Left ventricle myocardium inferior (tissue), 1 donor: ENCODE data around the gene CEP128. TPM values are rescaled to one million over a fixed set of nuclear protein-coding genes. Genes with fewer than 3 reads are reported as not detected.

ENCODE experiments used
- DNase-seq: peaks from one replicate; pipeline ENCODE4 v3.0.0-alpha.2; 2020
- H3K27ac ChIP-seq: fragments of 200-600 bp; replicated peaks from 2 replicates; pipeline ENCODE4 v1.8.0; 2021
- H3K27me3 ChIP-seq: fragments of 200-600 bp; 2 replicates; pipeline ENCODE4 v1.8.0; 2021; ENCODE audit warnings: low read depth
- H3K36me3 ChIP-seq: fragments of 200-600 bp; 2 replicates; pipeline ENCODE4 v1.8.0; 2021
- H3K4me1 ChIP-seq: fragments of 200-600 bp; 2 replicates; pipeline ENCODE4 v1.8.0; 2021
- H3K4me3 ChIP-seq: fragments of 200-600 bp; 2 replicates; pipeline ENCODE4 v1.8.0; 2021; ENCODE audit warnings: mild to moderate bottlenecking, moderate library complexity
- H3K9me3 ChIP-seq: fragments of 200-600 bp; replicated peaks from 2 replicates; pipeline ENCODE4 v1.8.0; 2021
- intact Hi-C: fragments of 100-400 bp; cut with micrococcal nuclease; formaldehyde crosslinking; loops from one replicate; pipeline ENCODE4 v1.11.0; 2022
- total RNA-seq: library from RNA; stranded (reverse); fragmentation: NEBNext Ultra II Directional; extraction: Animal tissue kit (Norgen Biotek cat#: 25700); gene quantifications from one replicate; pipeline ENCODE4 v1.2.1, GENCODE V29; 2021
- TF ChIP-seq, protein P1 (sequence below): fragments of 200-600 bp; IDR thresholded peaks from 2 replicates; pipeline ENCODE4 v1.8.0; 2021; ENCODE audit warnings: antibody characterized with exemption, mild to moderate bottlenecking, borderline replicate concordance
- donor health status: DM: no; HTN: yes; CAD: no; lungs with severe emphysema.

The CEP128 gene
- total RNA-seq, 1 donor from 2014 or later = 2.3 TPM

DNA sequence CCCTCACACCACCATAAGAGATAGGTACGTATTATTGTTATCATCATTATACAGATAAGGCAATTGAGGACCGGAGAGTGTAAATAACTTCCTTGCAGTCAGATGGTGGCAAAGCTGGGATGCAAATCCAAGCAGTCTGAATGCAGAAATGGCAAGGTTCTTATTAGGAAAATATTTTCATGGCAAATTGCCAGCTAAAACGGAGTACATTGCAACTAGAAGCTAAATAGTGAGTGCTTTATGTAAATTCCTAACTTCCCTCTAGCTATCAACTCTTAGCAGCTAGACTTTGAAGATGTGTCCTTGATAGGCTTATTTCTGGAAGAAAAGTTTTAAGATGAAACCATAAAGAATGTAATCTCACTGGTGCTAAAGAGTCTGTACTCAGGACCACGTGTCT lies 406.4 kb downstream of the CEP128 start:
- Histone ChIP-seq H3K4me1 (no peaks in the 10 kb centered on the region), H3K36me3 (no peaks in the 10 kb centered on the region), H3K27me3 (no peaks in the 10 kb centered on the region), H3K27ac (no peak overlapping the region), H3K4me3 (no peak overlapping the region), H3K9me3 (peaks cover 12% of the 10 kb centered on the region)
- TF ChIP-seq, protein P1, sequence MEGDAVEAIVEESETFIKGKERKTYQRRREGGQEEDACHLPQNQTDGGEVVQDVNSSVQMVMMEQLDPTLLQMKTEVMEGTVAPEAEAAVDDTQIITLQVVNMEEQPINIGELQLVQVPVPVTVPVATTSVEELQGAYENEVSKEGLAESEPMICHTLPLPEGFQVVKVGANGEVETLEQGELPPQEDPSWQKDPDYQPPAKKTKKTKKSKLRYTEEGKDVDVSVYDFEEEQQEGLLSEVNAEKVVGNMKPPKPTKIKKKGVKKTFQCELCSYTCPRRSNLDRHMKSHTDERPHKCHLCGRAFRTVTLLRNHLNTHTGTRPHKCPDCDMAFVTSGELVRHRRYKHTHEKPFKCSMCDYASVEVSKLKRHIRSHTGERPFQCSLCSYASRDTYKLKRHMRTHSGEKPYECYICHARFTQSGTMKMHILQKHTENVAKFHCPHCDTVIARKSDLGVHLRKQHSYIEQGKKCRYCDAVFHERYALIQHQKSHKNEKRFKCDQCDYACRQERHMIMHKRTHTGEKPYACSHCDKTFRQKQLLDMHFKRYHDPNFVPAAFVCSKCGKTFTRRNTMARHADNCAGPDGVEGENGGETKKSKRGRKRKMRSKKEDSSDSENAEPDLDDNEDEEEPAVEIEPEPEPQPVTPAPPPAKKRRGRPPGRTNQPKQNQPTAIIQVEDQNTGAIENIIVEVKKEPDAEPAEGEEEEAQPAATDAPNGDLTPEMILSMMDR = no peak
- intact Hi-C loops = no loop called here
- no peak for DNase-seq

DNA sequence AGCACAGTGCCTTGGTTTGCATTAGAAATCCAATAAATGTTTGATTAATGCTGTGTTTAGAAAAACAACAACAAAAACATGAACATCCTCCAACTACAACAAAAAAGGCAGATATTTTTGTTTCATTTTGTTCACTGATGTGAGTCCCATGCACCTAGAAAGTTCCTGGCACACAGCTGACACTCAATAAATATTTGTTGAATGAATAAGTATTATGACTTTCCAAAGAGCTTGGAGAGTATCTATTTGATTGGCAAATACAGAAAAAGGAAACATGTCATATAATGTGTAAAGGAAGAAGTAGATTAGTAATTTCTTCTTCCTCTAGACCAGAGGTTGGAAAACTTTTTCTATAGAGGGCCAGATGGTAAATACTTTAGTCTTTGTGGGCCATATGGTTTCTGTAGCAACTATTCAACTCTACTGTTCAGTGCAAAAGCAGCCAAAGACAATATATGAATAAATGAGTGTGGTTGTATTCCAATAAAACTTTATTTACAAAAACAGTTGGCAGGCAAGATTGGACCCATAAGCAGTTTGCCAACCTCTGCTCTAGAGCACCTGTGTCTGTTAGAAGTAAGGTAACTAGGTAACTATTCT lies 417.9 kb downstream of the CEP128 start:
- DNase-seq = no peak
- Histone ChIP-seq H3K27ac (no peak overlapping the region), H3K36me3 (peaks cover 6% of the 10 kb centered on the region), H3K27me3 (no peaks in the 10 kb centered on the region), H3K4me3 (no peak overlapping the region), H3K9me3 (no peaks in the 10 kb centered on the region), H3K4me1 (no peaks in the 10 kb centered on the region)
- TF ChIP-seq, protein P1 = no peak
- intact Hi-C loops = no loop called here

DNA sequence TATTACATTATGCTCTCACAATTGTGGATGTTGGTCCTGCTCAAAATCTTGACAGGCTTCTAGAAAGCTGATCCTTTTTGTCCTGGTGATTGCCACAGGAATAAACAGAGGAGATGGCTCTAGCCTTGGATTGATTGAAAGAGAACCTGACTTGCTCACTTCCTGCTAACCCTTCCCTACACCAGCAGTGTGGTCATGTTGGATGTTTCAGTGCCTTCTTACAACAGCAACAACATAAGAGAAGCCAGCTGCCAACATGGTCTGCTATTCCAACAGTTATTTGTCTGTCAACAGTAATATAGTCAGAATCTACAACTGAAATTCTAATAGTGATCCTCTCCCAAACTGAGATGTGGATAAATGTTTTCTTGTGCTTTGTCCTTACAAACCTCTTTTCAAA lies 418.6 kb downstream of the CEP128 start:
- no peaks in the 10 kb centered on the region for H3K27me3 ChIP-seq
- intact Hi-C loops = no loop called here
- no peak overlapping the region for H3K4me3 ChIP-seq
- H3K4me1 ChIP-seq = no peaks in the 10 kb centered on the region
- peaks cover 6% of the 10 kb centered on the region for H3K36me3 ChIP-seq
- no peak for DNase-seq
- H3K9me3 ChIP-seq = no peaks in the 10 kb centered on the region
- TF ChIP-seq, protein P1 = no peak
- no peak overlapping the region for H3K27ac ChIP-seq

DNA sequence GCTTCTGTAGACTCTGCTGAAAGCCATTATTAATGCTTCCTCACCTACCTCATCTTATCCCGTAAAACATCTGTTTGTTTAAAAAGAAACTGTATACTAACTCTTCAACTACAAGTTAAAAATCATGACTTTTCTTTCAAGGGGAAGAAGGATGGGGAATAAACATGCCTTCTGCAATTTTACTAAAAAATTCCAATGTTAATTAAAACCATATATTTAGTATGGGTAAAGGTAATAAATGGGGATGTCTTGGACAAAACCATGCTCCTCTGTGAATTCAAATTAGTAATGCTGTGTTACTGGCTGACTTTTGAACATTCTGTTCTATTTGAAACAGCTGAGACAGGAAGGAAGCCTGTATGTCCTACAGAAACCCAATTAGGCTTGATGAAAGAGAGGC lies 419.1 kb downstream of the CEP128 start:
- intact Hi-C loops = no loop called here
- Histone ChIP-seq H3K27me3 (no peaks in the 10 kb centered on the region), H3K4me3 (no peak overlapping the region), H3K27ac (no peak overlapping the region), H3K4me1 (no peaks in the 10 kb centered on the region), H3K9me3 (no peaks in the 10 kb centered on the region), H3K36me3 (peaks cover 6% of the 10 kb centered on the region)
- TF ChIP-seq, protein P1 = no peak
- DNase-seq = no peak

DNA sequence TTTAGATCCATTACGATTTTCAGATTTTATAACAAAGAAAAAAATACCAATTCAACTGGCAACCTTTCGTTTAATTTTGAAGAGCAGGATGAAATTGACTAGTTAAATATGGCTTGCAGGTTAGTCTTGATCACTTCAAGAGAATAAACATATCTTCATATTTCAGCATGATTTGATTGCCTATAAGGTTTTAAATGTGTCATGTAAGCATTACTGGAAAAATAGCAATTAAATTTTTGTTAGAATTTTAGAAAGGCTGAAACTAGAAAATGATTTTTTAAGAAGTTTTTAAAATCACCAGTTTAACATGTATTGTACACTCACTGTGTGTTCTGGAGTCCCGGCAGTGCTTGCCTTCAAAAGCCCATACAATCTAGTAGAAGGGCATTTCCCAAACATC lies 420.1 kb downstream of the CEP128 start:
- no peaks in the 10 kb centered on the region for H3K4me1 ChIP-seq
- no peak overlapping the region for H3K27ac ChIP-seq
- H3K36me3 ChIP-seq = peaks cover 6% of the 10 kb centered on the region
- H3K27me3 ChIP-seq = no peaks in the 10 kb centered on the region
- H3K9me3 ChIP-seq = no peaks in the 10 kb centered on the region
- intact Hi-C loops = no loop called here
- DNase-seq = no peak
- H3K4me3 ChIP-seq = no peak overlapping the region
- TF ChIP-seq, protein P1 = no peak
